Glomerular visceral epithelial cell (primary cell): ENCODE data around the gene HAL.
"Not testable (repeated sequence)": the region's sequence is repeated elsewhere in the genome, so short reads cannot be mapped to it uniquely, and the experiment has no call there.

Source experiments
- DNase-seq: peaks from one replicate; pipeline ENCODE4 v3.0.0-alpha.2; 2016; ENCODE audit errors: extremely low spot score

The HAL gene

GRCh38 chr12:95976416-95976832, 19.7 kb downstream of the HAL start:
- no peak for DNase-seq

DNA sequence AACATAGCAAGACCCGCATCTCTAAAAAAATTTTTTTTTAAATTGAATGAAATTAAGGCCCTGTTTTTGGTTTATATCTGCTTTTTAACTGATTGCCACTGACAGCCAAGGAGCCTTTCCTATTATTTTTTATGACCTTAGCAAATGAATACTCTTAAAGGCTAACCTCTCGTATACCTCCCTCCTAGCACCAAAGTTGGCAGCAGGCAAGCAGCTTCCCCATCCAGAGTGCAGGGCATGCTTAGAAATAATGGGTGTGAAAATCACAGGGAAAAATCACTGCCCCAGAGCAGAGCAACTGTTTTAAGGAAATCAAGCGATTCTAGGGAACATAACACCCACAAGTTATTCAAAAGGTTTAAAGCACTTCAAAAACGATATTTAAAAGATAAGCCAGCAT, 20.7 kb downstream of the HAL start:
- no peak for DNase-seq

DNA sequence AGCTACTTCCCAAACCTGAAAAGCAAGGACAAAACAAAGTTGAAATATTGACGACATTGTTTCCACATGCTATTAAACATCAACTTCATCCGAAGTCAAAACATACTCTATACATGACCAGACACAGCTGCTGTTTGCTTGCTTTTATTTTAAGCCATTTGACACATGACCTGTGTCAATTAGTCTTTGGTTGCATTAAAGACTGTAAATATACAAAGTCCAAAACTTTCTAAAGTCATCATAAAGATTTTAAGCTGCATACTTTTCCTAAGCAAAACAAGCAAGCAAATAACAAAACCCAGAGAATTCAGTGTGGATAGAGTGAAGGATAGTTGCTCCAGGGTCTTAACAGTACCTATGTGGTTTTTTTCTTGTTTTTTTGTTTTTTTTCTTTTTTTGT, 21.8 kb downstream of the HAL start:
- no peak for DNase-seq

DNA sequence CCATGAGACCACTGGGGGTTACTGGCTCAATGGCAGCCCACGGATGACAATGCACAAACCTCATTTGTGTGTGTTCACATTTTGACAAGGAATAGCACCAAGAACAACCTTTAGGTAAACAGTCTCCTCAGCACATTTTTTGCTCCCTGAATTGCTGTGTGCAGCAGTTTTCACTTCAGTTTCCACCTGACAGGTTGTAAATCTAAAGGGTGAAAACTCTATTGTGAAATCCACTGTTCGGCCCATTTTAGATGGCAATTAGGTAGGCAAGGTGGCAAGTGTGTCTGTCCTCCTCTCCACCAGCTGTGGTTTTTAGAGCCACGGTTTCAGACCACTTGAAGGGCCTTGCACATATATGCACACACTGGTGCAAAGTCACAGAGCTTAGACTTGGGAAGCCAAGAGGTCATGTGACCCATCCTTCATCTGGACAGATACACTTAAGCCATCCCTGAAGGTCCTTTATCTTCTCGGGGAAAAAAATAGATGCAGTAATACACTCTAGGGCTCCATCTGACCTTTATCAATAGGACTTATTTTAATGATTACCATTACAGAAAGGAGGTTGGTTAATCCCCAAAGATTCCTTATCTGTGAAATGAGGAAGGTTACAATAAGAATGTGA, 23.2 kb downstream of the HAL start:
- no peak for DNase-seq

DNA sequence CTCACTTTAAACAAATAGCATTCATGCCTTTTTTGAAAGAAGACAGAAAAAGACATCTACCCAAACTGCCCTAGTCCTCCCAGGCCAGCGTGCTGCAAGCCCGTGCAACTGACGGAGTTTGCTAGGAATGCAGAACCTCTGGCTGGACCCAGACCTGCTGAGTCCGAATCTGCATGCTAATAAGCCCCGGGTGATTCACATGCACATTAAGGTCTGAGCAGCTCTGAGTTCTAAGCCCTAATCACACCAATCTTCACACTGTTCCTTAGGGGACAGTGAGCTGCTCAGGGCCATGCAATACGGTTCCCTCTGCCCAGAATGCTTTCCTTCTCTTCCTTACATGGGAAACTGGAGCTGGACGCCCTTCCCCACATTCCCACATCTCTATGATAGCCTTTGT, 25.2 kb downstream of the HAL start:
- DNase-seq = no peak

GRCh38 chr12:95969116-95969515, 27.0 kb downstream of the HAL start:
- not testable (repeated sequence) for DNase-seq

- no peak for DNase-seq
Observed at GRCh38 chr12:95967301-95967700, 28.8 kb downstream of the HAL start.

- DNase-seq = no peak
Observed at GRCh38 chr12:95966287-95966870, 29.8 kb downstream of the HAL start.

DNA sequence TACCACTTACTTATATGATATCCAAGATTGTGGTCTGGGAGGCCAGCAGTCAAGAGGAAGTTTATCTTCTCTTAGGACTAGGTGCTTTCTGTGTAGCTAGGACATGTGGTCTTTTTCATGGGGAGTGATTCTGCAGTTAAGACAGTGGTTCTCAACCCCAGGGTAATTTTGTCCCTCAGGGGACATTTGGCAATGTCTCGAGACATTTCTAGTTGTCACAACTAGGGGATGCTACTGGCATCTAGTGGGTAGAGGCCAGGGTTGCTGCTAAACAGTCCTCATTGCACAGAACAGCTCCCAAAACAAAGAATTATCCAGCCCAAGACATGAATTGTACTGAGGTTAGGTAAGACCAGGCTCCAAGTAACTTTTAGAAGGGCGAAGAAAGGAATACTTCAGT, 33.0 kb downstream of the HAL start:
- no peak for DNase-seq

DNA sequence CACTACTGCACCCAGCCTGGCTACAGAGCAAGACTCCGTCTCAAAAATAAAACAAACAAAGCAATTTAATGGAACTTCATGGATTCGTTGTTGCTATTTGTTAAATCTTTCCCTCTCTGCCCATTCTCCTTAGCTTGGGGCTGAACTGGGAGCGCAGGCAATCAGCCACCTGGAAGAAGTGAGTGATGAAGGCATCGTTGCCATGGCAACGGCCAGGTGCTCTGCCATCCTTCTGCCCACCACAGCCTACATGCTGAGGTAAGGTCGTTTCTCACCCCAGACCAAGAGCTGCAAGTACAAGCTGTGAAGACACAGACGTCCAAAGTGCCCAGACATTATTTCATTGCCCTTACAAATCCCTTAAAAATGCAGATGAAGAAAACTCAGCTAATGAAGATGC, 33.9 kb downstream of the HAL start:
- no peak for DNase-seq

DNA sequence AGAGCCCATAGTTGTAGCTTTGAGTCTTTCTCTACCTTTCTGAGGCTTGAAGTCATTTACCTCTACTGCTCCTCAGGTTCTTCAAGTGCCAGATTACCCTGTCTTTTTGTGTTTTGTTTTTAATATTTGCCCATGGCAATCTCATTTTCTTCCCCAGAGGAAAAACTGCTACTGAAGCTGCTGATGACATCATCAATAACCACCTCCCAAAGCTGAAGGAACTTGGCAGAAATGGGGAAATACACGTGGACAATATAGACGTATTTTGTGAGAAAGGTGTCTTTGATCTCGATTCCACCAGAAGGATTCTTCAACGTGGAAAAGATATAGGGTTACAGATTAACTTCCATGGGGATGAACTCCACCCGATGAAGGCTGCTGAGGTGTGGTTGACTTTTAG, 35.9 kb downstream of the HAL start:
- no peak for DNase-seq

DNA sequence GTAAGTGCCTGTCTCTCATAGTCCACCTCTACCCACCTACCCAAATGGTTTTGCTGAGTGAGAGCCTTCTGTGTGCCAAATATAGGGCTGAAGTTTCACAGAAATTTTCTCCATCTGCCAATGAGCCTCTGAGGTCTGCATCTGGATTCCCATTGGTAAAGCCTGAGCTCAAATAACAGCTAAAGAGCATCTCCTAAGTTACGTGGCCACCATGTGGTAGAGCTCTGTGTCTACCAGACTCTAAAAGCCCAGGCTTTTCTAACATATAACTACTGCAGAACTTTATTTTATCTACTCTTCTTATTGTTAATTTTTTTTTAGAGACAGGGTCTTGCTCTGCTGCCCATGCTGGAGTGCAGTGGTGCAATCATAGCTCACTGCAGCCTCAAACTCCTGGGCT, 37.0 kb downstream of the HAL start:
- DNase-seq = peak; percentile 6

DNA sequence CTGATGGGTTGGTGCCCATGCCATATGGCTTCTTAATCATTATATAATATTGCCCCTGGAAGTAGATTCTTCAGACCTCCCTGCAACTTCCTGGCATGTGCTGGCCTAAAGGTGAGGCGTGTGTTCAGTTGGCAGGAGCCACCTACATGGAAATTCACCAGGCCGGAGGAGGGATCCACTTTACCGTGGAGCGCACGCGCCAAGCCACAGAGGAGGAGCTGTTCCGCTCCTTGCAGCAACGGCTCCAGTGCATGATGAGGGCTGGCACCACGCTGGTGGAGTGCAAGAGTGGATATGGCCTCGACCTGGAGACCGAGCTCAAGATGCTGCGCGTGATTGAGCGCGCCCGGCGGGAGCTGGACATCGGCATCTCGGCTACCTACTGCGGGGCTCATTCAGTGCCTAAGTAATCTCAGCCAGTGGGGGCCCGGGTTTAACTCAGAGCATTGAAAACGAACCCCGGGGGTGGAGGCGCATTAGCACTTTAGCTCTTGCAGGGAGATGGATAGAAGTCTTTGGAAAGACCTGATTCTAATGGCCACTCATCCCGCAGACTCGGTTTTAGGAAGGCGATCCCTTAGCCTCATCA, 39.5 kb downstream of the HAL start:
- DNase-seq = no peak

DNA sequence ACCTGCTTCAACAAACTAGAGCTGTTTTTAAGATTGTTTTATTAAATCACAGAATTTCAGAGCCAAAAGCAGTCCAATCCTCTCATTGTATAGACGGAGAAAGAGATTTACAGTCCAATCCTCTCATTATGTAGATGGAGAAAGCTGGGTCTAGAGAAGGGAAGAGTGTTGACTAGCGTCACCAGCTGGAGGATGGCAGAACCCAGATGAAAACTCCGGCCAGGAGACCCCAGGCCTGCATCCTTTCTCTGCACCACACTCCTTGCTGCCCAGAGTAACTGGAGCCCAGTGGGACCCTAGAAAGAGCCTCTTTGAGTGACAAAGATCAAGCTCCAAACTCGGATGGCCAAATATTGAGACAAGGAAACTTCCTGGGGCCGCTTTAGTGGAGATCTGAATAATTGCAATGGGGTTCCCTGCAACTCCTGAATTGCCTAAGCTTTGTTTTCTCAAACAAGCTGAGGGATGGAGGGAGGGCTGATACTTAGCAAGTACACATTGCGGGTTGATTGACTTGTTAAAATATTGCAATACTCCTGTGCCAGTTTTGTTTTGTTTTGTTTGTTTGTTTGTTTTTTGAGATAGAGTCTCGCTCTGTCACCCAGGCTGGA, 40.5 kb downstream of the HAL start:
- DNase-seq = no peak

DNA sequence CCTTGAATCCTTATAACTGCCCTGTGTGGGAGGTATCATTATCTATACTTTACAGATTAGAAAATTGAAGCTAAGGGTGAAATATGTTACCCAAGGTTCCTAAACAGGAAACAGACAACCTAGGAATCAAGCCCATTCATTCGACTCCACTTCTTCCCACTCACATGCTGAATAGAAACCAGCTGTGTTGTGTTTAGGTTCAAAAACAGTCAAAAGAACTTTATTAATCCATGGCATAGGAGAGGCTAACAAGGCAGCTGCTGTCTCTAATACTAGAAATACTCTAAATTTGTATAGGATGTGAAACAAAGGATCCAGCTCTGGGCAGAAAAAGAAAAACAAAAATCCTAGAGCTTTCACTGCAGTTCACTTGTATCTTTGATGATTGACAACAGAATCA, 43.1 kb downstream of the HAL start:
- DNase-seq = no peak

GRCh38 chr12:95951515-95951914, 44.6 kb downstream of the HAL start:
- DNase-seq = no peak

DNA sequence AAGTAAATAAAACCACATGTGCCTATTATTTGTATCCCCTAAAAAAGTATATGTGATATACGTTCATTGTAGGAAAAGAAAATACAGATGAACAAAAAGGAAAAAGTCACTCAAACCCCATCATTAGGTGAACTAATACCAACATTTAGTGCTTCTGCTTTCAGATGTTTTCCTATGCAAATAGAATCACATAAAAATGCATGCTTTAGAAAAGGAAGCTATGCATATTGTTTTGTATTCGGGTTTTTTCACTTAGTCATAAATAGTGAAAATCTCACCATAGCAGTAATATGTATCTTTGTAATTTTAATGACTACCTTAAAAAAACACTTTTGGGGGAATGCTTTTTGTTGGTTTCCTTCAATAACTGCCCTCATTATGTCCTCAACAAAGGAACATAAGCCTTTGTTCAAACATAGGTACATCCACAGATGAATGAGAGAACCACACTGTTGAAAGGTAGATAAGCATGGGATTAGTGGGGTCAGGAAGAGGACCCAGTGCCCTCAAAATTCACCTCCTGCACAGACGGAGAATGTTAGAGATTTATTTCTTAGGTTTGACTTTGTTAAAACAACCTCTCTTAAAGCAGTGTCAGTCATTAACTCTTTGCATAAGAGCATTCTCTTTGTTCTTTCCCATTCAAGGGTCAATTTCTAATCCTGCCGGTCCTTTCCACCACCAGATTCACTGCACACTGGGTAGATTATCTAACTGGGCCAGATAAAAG, 46.5 kb downstream of the HAL start:
- DNase-seq = no peak

GRCh38 chr12:95944108-95944704, 51.9 kb downstream of the HAL start:
- no peak for DNase-seq

DNA sequence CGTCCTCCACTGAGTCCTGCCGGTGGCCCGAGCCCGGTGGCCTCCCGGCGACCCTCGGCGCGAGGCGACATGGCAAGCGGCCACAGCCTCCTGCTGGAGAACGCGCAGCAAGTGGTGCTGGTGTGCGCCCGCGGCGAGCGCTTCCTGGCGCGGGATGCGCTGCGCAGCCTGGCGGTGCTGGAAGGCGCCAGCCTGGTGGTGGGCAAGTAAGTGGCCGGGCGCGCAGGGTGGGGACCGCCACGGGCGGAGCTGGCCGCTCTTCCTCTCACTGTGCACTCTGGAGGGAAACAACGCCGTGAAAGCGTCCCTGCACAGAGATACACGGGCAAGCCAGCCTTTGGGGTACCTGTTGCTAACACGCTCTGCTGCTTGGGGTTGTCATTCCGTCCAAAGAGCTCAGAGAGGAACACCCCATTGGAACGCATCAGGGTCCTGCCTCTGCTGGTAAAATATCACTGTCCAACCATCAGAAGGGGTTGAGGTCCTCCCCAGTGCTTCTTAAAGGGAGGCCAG, 52.8 kb downstream of the HAL start, which contains the start of gene AMDHD1:
AMDHD1 (plus strand) TSS at position 2 of the 513 bp plus-strand sequence; CDS start at position 70, 68 bp downstream.
- peak; percentile 56 for DNase-seq

GRCh38 chr12:95942524-95943329, 53.4 kb downstream of the HAL start, which contains the start of gene CCDC38:
Gene CCDC38 (minus strand): TSS chr12:95942614. CDS start chr12:95936509, 6,105 bp downstream.
- DNase-seq = peak; percentile 81

- peak; percentile 13 for DNase-seq
Observed at GRCh38 chr12:95942101-95942523, 54.0 kb downstream of the HAL start.
